Kidney epithelial cell (primary cell): ENCODE measurements around the gene NELL1. TPM values are rescaled to one million over a fixed set of nuclear protein-coding genes. Genes with fewer than 3 reads are reported as not detected.

Experiments used
- DNase-seq: peaks from one replicate; pipeline ENCODE4 v3.0.0-alpha.2; 2010; ENCODE audit warnings: low read depth
- H3K27me3 ChIP-seq: 2 replicates; pipeline ENCODE4 v1.6.0; 2011; ENCODE audit warnings: low read length; ENCODE audit not compliant: control insufficient read depth, insufficient read depth
- H3K36me3 ChIP-seq: 2 replicates; pipeline ENCODE4 v1.5.1; 2011; ENCODE audit warnings: low read length; ENCODE audit not compliant: control insufficient read depth, insufficient read depth
- H3K4me3 ChIP-seq: 2 replicates; pipeline ENCODE4 v1.5.1; 2011; ENCODE audit warnings: low read depth, mild to moderate bottlenecking, control low read depth, low read length
- total RNA-seq: library from RNA; depleted of rRNA; stranded (reverse); fragments of >200 nt; gene quantifications from 2 replicates; pipeline ENCODE4 v1.2.3, GENCODE V29; 2015
- TF ChIP-seq, protein P1 (sequence below): IDR thresholded peaks from 2 replicates; pipeline ENCODE4 v1.5.1; 2011; ENCODE audit warnings: mild to moderate bottlenecking, moderate library complexity, low read length, control low read depth, inconsistent platforms; ENCODE audit not compliant: insufficient read depth, poor library complexity, severe bottlenecking

The NELL1 gene
- total RNA-seq, 1 donor from 2014 or later: 0.17 TPM

DNA sequence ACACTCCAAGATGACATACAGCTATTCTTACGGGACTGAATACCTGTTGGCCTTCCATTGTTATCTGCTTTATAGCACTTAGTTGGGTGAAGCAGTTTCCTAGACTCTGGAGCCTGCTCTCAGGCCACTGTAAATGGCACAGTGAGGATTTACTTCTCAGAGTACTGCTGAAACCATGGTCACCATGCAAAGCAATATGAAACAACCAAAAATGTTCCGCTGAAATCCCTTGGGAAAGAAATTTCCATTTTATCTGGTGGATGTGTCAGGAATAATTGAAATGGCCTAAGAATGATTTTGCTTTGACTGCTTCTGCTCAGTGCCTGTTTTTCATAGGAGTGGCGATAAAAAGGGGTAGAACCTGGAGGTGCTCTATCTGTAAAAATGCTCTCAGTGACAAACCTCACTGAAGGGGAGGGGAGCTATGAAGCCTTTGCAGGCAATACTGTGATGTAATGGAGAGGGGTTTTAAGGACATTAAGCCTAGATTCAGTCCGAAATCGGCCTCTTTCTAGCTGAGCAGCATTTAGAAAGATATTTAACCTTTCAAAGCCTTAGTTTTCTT, 871.9 kb downstream of the NELL1 start:
- no peak overlapping the region for H3K4me3 ChIP-seq
- no peaks in the 10 kb centered on the region for H3K36me3 ChIP-seq
- DNase-seq: no peak
- no peaks in the 10 kb centered on the region for H3K27me3 ChIP-seq
- TF ChIP-seq, protein P1, sequence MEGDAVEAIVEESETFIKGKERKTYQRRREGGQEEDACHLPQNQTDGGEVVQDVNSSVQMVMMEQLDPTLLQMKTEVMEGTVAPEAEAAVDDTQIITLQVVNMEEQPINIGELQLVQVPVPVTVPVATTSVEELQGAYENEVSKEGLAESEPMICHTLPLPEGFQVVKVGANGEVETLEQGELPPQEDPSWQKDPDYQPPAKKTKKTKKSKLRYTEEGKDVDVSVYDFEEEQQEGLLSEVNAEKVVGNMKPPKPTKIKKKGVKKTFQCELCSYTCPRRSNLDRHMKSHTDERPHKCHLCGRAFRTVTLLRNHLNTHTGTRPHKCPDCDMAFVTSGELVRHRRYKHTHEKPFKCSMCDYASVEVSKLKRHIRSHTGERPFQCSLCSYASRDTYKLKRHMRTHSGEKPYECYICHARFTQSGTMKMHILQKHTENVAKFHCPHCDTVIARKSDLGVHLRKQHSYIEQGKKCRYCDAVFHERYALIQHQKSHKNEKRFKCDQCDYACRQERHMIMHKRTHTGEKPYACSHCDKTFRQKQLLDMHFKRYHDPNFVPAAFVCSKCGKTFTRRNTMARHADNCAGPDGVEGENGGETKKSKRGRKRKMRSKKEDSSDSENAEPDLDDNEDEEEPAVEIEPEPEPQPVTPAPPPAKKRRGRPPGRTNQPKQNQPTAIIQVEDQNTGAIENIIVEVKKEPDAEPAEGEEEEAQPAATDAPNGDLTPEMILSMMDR: no peak

DNA sequence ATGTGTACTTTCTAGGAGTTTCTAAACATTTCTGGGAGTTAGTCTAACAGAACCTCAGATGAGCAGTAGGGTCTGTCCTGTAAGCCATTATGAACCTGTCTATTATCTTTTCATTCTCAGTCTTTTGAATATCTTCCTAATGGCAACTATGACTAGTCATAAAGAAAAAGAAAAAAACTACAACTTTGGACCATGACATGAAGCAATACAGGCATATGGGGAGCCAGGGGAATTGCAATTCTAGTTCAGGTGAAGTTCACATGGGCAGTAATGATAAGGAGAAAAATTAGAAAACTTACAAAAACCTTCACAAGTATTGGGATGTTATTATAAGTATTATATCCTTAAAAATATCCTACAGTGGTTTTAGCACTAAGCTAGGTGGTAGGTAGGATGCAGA, 874.5 kb downstream of the NELL1 start:
- no peaks in the 10 kb centered on the region for H3K36me3 ChIP-seq
- H3K4me3 ChIP-seq: no peak overlapping the region
- no peak for DNase-seq
- no peaks in the 10 kb centered on the region for H3K27me3 ChIP-seq
- TF ChIP-seq, protein P1: no peak

DNA sequence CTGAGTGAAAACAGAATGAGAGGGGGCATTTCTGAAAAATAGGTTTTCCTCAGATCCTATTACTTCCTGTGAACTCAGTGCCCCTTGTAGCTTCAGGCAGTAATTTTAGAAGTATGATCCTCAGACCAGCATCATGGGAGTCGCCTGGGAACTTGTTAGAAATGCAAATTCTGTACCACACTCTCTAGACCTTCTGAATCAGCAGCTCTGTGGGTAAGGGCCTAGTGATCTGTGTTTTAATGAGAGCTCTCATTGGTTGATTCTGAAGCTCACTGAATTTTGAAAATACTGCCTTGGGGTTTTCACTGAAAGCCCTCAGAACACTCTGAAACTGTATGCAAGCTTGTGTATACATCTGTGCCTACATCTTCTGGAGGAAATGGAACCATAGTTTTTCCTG, 876.3 kb downstream of the NELL1 start:
- no peak overlapping the region for H3K4me3 ChIP-seq
- TF ChIP-seq, protein P1: no peak
- H3K36me3 ChIP-seq: no peaks in the 10 kb centered on the region
- no peaks in the 10 kb centered on the region for H3K27me3 ChIP-seq
- no peak for DNase-seq

DNA sequence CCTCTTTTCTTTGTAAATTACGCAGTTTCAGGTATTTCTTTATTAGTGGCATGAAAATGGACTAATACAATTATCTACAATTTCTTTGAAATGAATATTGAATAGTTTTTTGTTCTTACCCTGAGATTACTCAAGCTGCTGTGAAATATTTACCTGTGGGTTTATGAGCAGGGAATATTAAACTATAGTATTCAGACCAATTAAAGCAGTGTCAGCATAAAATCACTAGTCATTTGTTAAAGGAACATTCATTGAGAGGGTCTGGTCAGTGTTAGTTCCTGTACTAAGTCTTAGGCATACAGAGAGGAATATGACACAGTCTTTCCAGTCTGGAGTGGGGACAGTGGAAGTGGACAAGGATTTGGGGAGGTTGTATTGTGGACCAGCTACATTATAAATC, 877.3 kb downstream of the NELL1 start:
- no peak overlapping the region for H3K4me3 ChIP-seq
- no peaks in the 10 kb centered on the region for H3K36me3 ChIP-seq
- TF ChIP-seq, protein P1: no peak
- H3K27me3 ChIP-seq: no peaks in the 10 kb centered on the region
- DNase-seq: no peak

DNA sequence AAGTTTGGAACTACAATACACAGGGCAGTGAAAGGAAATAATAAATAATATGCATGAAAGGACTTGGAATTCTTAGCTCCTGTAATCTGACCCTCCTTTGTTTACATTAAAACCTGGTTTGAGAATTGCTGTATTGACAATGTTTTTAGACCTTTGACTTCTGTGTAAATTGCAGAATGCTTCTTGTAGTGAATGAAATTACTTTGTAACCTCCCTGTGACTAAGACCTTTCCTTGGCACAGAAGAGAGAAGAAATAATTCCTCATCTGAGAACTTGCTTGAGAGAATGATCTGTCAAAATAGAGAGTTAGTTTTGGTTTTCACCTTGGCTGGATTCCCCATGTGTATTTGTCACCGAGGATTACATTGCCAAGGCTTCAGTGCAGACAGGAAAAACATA, 883.5 kb downstream of the NELL1 start:
- no peak overlapping the region for H3K4me3 ChIP-seq
- no peaks in the 10 kb centered on the region for H3K36me3 ChIP-seq
- H3K27me3 ChIP-seq: no peaks in the 10 kb centered on the region
- TF ChIP-seq, protein P1: no peak
- DNase-seq: no peak

DNA sequence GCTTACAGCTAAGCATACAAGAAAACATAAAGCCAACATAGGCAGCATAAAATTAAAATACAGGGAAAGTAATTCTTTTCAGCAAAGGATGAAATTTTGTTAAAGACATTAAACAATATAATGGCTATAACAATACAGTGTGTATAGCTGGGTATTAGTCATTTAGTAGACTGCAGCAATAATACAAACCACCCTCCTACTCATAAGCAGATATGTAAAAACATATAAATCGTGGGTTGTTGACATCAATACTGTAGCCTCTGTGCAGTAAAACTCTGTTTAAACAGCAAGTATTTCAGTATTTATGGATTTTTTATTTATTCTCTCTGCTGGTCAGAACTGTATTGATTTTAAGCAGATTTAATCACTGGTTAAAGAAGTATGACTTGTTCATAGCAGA, 884.4 kb downstream of the NELL1 start:
- Histone ChIP-seq H3K27me3 (no peaks in the 10 kb centered on the region), H3K36me3 (no peaks in the 10 kb centered on the region), H3K4me3 (no peak overlapping the region)
- TF ChIP-seq, protein P1: no peak
- no peak for DNase-seq
